ENCODE data around the gene CLEC14A.

Gene CLEC14A, protein sequence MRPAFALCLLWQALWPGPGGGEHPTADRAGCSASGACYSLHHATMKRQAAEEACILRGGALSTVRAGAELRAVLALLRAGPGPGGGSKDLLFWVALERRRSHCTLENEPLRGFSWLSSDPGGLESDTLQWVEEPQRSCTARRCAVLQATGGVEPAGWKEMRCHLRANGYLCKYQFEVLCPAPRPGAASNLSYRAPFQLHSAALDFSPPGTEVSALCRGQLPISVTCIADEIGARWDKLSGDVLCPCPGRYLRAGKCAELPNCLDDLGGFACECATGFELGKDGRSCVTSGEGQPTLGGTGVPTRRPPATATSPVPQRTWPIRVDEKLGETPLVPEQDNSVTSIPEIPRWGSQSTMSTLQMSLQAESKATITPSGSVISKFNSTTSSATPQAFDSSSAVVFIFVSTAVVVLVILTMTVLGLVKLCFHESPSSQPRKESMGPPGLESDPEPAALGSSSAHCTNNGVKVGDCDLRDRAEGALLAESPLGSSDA

DNA sequence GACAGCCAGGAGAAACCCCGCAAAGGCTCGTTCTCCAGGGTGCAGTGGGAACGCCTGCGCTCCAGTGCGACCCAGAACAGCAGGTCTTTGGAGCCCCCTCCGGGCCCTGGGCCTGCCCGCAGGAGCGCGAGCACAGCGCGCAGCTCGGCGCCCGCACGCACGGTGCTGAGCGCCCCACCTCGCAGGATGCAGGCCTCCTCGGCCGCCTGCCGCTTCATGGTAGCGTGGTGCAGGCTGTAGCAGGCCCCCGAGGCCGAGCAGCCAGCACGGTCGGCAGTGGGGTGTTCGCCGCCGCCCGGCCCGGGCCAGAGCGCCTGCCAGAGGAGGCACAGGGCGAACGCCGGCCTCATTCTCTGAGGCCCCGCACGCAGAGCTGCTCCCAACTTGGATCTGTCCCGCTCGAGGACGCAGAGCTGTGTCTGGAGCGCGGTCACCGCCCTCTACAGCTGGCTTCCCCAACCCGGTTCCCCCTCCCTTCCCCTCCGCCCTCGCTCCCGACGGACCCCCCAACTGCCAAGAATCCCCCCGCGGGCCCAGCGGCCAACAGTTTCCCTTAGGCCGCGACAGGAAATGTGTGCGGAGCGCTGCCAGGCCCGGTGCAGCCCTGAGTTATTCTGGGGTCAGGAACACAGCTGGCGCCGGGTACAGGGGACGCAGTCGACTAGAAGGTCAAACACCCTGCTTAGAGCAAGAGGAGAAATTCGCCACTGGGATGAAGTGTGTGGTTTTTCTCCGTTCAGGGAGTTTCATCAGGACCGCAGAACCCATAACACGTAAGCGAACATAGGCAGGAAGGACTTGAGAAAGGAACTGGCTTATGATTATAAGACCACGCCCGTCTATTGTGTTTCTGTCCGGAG is at the start of gene CLEC14A:
Gene CLEC14A (minus strand): TSS at position 421 of the 860 bp plus-strand sequence. CDS start 71 bp downstream, at position 350.
- no peak for DNase-seq (ENCODE audit: low read depth, low spot score)

DNA sequence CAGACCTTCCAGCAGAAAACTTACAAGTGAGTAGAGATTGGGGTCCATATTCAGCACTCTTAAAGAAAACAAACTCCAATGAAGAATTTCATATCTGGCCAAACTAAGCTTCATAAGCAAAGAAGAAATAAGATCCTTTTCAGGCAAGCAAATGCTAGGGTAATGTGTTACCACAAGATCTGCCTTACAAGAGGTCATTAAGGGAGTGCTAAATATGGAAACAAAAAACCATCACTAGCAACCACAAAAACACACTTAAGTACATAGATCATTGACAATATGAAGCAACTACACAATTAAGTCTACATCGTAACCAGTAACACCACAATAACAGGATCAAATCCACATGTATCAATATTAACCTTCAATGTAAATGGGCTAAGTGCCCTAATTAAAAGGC is 47.1 kb upstream of the CLEC14A start:
- no peak for DNase-seq (ENCODE audit: low read depth, low spot score)

DNA sequence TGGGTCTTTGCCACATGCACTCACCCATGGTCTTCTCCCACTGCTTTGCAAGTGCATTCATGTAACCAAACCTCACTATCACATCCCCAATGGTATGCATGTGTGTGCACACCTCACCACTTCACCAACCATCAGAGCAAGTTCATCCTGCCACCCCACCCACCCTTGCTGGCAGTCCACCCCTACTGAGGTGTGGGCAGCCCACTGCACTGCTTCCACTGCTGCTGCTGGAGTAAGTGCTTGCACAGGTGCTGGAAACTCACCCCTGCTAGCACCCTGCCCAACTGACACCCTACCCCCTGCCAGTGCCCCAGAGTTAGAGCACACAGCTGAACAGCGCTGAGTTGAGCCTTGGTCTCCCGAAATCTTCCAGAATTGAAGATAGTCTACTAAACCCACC is 46.1 kb upstream of the CLEC14A start:
- DNase-seq (ENCODE audit: low read depth, low spot score), result no peak

DNA sequence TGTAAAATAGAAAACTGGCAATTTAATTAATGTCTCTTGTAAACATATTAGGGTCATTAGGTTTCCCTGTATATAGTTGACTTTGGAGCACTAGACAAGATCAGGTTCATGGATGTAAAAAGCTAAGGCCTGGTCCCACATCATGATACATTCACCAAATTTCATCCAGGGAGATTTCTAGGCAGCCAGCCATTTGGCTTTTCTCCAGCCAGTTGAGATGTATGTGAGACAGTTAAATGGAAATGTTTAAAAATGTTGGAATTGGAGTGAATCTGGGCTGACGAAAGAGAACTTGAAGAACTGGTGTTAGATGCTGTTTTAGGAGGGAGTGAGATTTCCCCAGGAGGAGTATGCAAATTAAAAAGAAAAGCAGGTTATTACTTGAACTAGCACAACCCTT is 41.8 kb upstream of the CLEC14A start:
- no peak for DNase-seq (ENCODE audit: low read depth, low spot score)

DNA sequence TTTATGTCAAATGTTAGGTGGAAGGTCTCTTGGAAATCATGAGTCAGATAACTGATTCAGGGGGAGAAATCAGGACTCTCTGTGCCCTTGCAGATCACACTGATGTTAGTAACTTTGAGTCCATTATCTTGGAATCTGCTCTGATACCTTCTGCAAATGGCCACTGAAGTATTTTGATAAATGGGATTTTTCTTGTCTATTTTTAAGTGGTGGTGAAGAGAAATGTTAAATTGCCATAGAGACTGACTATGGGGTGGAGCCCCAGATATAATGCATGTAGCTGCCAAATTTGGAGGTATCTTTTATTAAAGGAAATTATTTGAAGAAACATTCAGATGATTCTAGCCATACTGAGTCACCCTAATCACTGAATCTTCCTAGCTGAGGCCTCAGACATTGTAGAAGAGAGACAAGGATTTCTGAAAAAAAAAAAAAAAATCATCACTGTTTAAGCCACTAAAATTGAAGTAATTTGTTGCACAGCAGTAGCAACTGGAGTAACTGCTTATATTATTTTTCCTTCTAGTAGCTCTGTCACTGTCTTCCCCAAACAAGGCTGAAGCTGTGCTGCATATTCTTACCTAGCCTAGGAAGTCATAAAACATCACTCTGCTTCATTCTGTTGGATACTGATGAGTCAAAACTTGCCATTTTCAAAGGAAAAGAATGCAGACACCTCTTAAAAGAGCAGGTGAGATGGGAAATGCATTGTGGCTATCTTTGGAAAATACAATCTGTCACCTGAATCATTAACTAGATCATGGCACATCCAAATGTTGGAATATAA is 36.0 kb upstream of the CLEC14A start:
- DNase-seq (ENCODE audit: low read depth, low spot score), result no peak

DNA sequence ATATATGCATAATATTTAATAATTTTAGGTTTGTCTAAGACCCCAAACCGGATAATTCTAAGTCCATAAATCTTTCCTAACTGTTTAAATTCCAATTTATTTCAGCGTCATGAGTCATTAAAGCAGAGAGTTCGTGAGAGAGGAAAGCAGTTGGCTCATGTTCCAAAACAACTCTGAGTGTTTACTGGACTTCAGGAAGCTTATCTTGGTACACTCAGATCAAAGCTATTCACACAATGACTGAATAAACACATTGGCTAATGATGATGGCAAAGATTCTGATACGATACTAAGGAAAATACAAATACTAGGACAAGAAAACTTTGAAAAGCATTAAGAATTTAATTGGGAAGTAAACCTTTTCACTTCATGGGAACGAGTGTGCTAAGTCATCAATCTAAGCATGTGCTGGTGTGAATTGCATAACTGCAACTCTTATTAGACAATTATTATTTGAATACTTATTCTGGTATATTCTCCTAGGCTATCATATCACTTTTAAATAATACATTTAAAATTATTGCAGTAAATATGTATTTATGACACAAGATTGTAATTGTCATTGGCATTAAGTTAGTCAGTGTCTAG is 34.8 kb upstream of the CLEC14A start:
- DNase-seq (ENCODE audit: low read depth, low spot score), result peak; percentile 12

DNA sequence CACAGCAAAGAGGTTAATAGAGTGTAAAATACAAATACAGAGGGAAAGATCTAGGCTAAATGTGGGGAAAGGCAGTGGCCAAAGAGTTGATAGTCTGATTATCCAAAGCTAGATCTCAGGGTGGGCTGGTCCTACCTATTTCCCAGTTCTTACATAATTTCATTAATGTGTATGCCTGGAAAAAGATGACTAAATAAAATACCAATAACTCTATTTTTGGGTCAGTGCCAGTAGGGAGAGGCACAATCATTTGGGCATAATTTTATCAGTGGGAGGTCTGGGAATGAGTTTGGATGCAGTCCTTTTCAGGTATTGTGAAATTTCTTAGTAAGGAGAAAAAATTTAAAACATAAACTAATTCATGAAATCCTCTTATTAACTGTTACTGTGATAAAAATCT is 30.6 kb upstream of the CLEC14A start:
- DNase-seq (ENCODE audit: low read depth, low spot score), result no peak

DNA sequence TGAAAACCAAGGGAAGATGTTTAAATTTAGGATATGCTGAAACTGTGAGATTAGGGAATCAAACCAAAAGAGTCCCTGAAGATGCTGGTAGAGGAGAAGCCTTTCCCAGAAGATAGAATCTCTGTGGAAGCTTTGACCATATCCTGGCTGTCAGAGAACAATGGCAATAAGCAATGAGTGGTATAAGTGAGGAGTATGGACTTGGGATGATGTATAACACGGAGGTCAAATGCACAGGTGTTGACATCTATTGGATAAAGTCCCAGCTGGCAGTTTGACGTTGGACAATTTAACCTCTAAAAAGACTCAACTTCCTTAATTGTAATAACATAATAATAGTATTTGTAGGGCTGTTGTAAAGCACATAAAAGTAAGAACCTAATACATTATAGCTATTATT is 30.1 kb upstream of the CLEC14A start:
- DNase-seq (ENCODE audit: low read depth, low spot score), result no peak

DNA sequence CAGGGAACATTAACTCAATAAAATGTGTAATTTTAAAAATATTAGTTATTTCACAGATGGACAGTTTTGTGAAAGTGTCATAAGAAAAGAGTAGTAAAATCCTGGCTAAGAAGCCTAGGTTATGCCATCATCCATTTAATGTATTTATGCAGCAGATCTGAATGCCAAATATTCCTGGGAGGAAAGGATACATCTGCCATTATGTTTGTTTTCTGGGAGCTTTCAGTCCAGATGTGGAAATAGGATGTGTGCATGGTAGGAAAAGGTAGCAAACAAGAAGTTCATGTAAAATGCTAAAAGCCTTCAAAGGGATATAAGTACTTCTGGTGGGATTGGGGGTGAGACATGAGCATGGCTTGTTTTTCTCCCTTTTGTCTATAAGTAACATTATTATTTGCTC is 27.0 kb upstream of the CLEC14A start:
- no peak for DNase-seq (ENCODE audit: low read depth, low spot score)

DNA sequence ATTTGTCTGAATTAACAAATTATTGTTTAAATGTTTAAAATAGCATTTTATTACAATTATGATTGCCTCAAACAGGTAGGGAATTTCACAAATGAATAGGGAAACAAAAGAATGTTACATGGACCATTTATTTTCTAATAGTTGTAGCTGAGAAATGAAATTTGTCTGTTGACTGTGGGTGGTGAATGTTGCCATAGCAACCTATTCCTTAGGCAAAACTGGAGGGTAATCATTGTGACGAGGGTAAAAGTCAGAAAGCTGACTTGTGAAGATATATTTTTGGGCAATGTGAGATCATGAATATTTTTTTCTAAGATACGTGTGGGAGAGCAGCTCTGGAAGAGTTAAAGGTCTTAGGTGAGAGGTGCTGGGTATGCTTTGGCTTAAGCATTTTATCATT is 24.2 kb upstream of the CLEC14A start:
- no peak for DNase-seq (ENCODE audit: low read depth, low spot score)

DNA sequence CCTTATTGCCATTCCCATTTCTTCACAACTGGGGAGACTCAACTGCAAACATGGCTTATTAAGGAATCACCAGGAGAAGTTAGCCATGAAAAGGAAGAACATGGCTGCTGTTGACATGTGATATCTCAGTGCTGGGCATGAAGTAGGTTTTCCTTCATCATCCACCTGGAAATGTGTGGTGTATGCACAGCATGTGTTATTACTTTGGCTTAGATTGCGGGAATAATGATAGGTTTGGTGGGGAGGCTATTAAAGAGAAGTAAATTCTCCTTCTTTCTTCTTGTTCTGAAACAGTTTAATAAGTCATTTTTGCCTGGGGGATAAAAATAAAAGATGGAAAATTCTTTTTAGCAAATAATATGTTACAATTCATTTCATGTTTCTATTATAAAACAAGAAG is 23.7 kb upstream of the CLEC14A start:
- DNase-seq (ENCODE audit: low read depth, low spot score), result no peak

DNA sequence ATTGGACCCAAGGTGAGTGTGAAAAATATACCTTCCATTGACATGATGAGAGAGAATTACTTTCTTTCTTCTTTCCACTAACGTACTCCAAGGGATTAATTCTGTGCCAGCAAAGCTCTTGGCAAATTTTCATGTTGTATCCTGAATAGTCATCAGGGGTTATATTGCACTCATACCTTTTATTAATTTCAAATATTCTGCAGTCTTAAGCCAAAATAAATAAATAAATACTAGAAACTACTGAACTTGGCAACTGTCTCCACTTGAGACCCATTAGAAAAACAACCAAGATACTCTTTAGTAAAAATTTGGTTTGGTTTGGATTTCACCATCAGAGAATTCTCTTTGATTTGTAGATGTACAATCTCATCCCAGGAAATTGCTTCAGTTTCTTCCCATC is 22.1 kb upstream of the CLEC14A start:
- DNase-seq (ENCODE audit: low read depth, low spot score), result no peak

DNA sequence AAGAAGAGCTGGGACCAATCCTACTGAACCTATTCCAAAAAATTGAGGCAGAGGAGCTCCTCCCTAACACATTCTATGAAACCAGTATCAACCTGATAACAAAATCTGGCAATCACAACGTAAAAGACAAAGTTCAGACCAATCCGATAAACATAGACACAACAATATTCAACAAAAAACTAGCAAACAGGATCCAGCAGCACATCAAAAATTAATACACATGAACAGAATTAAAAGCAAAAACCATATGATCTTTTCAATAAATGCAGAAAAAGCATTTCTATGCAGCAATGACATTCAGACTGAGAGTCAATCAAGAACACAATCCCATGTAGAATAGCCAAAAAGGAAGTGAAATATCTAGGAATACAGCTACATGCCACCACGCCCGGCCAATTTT is 7.0 kb upstream of the CLEC14A start:
- no peak for DNase-seq (ENCODE audit: low read depth, low spot score)

DNA sequence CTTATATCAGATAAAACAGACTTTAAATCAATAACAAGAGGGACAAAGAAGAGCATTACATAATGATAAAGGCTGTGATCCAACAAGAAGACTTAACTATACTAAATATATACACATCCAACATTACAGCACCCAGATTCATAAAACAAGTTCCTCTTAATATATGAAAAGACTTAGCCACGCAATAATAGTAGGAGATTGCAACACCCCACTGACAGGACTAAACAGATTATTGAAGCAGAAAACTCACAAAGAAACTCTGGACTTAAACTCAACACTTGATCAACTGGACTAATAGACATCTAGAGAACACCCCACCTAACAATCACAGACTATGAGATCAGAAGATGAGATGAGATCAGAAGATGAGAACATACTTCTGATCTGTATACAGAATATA is 5.7 kb upstream of the CLEC14A start:
- DNase-seq (ENCODE audit: low read depth, low spot score), result no peak

DNA sequence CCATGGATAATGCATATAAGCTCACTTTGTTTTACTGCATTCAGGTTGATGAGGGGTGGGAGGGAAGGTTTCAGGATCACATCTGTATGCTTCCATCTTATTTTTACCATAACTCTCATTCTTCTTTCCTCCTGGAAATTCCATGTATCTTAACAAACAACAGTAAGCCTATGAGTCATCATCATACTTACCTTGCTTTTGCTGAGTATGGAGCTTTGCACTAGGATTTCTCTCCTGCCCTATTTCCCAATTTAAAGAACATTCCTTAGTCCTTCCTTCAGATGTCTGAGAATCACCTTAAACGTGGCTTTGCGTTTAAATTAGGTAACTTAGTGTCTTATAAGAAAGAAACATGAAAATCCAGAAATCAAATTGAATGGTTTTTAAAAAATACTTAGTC is 1.6 kb upstream of the CLEC14A start:
- no peak for DNase-seq (ENCODE audit: low read depth, low spot score)

DNA sequence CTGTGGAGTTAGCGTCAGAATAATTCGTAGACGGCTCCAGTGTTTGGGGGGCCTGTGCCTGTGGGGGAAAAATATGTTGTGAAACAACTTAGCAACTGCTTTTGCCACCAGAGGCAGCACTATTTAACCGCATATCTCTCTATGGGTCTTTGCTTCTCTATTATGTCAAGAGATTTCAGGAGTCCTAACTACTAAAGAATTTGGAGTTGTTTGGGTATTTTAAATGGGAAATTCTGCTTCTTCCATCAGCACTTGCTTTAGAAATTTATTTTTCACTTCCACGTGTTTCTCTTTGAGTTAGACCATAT is 594 bp upstream of the CLEC14A start:
- no peak for DNase-seq (ENCODE audit: low read depth, low spot score)

DNA sequence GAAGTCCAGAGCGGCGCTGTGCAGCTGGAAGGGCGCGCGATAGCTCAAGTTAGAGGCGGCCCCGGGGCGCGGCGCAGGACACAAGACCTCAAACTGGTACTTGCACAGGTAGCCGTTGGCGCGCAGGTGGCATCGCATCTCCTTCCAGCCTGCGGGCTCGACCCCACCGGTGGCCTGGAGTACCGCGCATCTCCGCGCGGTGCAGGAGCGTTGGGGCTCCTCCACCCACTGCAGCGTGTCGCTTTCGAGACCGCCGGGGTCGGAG is 553 bp downstream of the CLEC14A start:
- DNase-seq (ENCODE audit: low read depth, low spot score), result no peak

DNA sequence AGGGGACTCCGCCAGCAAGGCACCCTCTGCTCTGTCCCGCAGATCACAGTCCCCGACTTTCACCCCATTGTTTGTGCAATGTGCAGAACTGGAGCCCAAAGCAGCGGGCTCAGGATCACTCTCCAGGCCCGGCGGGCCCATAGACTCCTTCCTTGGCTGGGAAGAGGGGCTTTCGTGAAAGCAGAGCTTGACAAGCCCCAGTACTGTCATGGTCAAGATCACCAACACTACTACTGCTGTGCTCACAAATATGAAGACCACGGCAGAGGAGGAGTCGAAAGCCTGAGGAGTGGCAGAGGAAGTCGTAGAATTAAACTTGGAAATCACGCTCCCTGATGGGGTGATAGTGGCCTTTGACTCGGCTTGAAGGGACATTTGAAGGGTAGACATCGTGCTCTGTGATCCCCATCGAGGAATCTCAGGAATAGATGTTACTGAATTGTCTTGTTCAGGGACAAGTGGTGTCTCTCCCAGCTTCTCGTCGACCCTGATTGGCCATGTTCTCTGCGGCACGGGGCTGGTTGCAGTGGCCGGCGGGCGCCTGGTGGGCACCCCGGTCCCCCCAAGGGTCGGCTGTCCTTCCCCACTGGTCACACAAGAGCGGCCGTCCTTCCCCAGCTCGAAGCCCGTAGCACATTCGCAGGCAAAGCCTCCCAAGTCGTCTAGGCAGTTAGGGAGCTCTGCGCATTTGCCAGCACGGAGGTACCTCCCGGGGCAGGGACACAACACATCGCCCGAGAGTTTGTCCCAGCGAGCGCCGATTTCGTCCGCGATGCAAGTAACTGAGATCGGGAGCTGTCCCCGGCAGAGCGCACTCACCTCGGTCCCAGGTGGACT is 1.1 kb downstream of the CLEC14A start:
- no peak for DNase-seq (ENCODE audit: low read depth, low spot score)

DNA sequence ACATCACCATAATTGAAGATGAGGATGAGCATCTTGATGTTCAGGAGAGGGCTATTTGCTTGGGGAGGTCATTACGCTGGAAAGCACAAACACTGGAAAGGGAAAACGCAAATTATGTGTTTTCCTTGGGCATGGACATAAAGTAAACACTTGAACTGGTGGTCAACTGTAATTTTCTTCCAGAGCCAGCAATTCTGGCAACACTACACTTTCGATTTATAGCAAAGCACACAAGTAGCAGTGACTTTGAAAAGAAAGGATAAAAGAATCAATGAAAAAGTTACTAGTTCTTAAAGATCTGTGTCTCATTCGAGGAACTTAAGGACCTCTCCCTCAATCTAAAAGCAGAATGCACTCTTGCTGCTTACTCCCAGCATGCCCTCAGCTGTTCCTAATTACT is 2.2 kb downstream of the CLEC14A start:
- DNase-seq (ENCODE audit: low read depth, low spot score), result no peak

DNA sequence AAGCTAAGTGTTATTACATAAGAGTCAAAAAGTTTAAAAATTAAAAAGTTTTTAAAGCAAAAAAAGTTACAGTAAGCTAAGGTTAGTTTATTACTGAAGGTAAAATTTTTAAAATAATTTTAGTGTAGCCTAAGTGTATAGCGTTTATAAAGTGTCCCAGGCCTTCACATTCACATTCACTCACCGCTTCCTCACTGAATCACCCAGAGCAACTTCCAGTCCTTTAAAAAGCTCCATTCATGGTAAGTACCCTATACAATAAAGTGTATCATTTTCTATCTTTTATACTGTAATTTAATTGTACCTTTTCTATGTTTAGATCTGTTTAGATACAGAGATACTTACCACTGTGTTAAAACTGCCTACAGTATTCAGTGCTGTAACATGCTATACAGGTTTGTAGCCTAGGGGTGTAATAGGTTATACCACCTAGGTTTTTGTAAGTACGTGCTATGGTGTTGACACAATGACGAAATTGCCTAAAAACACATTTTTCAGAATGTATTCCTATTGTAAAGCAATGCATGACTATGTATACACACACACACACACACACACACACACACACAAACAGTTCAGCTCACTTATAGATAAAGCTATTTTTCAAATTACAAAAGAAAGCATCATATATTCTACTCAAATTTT is 3.7 kb downstream of the CLEC14A start:
- DNase-seq (ENCODE audit: low read depth, low spot score), result no peak

DNA sequence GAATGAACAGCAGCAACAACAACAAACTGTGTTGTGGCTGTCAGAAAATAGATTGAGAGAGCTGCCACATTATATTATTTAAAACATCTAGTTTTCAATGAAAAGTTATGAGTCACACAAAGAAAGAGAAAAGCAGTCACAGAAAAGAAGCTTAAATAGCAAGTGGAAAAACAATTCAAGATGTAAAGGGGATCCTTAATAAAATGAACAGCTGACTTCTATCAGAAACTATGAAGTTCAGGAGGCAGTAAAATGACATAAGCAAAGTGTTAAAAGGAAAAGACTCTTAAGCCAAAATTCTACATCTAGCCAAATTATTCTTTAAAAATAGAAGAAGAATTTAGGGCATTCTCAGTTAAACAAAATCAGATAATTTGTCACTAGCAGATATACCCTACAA is 5.6 kb downstream of the CLEC14A start:
- no peak for DNase-seq (ENCODE audit: low read depth, low spot score)

Data from smooth muscle cell of the brain vasculature (primary cell).